Spleen (tissue), 11 donors: ENCODE data around the gene CASQ2. TPM values are rescaled to one million over a fixed set of nuclear protein-coding genes. Genes with fewer than 3 reads are reported as not detected.
"Not testable (repeated sequence)": the region's sequence is repeated elsewhere in the genome, so short reads cannot be mapped to it uniquely, and the experiment has no call there.

ENCODE experiments used
- DNase-seq: peaks from one replicate; pipeline ENCODE4 v3.0.0-alpha.2; 2020
- H3K27ac ChIP-seq, 8 donors: fragments of 200-600 bp; sonication (generic) in 7 of 8; 1 replicate in 4 of 8; 2 replicates in 4 of 8; pipeline versions ENCODE4 v1.5.0 to v1.8.0; 2016 to 2021; ENCODE audit warnings: inconsistent platforms in 4 of 8, mild to moderate bottlenecking in 4 of 8, moderate library complexity in 1 of 8
- H3K27me3 ChIP-seq, 7 donors: fragments of 200-600 bp; sonication (generic) in 6 of 7; replicated peaks in 1 of 7; 1 replicate in 4 of 7; 2 replicates in 3 of 7; pipeline versions ENCODE4 v1.5.0 to v1.8.0; 2016 to 2021; ENCODE audit warnings: inconsistent platforms in 3 of 7, mild to moderate bottlenecking in 1 of 7
- H3K36me3 ChIP-seq, 6 donors: fragments of 200-600 bp; sonication (generic) in 5 of 6; 1 replicate in 4 of 6; 2 replicates in 2 of 6; pipeline versions ENCODE4 v1.5.0 to v1.8.0; 2016 to 2021; ENCODE audit warnings: inconsistent platforms in 2 of 6
- H3K4me1 ChIP-seq, 6 donors: fragments of 200-600 bp; sonication (generic) in 5 of 6; 1 replicate in 3 of 6; 2 replicates in 3 of 6; pipeline versions ENCODE4 v1.5.0 to v1.8.0; 2016 to 2021; ENCODE audit warnings: inconsistent platforms in 3 of 6
- H3K4me3 ChIP-seq, 8 donors: fragments of 200-600 bp; sonication (generic) in 7 of 8; 1 replicate in 4 of 8; 2 replicates in 4 of 8; pipeline versions ENCODE4 v1.5.0 to v1.8.0; 2016 to 2021; ENCODE audit warnings: inconsistent platforms in 4 of 8, mild to moderate bottlenecking in 4 of 8, moderate library complexity in 2 of 8
- H3K9me3 ChIP-seq, 8 donors: fragments of 200-600 bp; sonication (generic) in 7 of 8; 1 replicate in 4 of 8; 2 replicates in 4 of 8; pipeline versions ENCODE4 v1.5.0 to v1.8.0; 2016 to 2021; ENCODE audit warnings: inconsistent platforms in 4 of 8
- POLR2A ChIP-seq, 3 donors: fragments of 450-650 bp; IDR thresholded peaks; one replicate each; pipeline ENCODE4 v1.5.1; 2017; ENCODE audit warnings: antibody characterized with exemption in 3 of 3, mild to moderate bottlenecking in 1 of 3
- POLR2AphosphoS5 ChIP-seq, 3 donors: sonication (generic); formaldehyde crosslinking; IDR thresholded peaks; one replicate each; pipeline ENCODE4 v1.5.1; 2017; ENCODE audit warnings: antibody characterized with exemption in 3 of 3
- WGBS, 5 donors: extraction: QIAGEN DNeasy Blood & Tissue Kit in 3 of 5; methylation state at CpG; one replicate each; pipeline versions ENCODE4 v1.1.5 to v1.1.7; 2013 to 2018; 5-methylcytosine and 5-hydroxymethylcytosine counted together
- intact Hi-C: fragments of 100-400 bp; cut with DNase I; formaldehyde crosslinking; loops from one replicate; pipeline ENCODE4 v1.15.0; 2023; ENCODE audit warnings: low total_unique reads
- polyA plus RNA-seq, 3 donors: library from polyadenylated mRNA; stranded (reverse); fragments of 200-250 nt; gene quantifications; one replicate each; pipeline ENCODE4 v1.2.1, GENCODE V29; 2013
- total RNA-seq, 7 donors: library from RNA; depleted of rRNA in 3 of 7; stranded (reverse); fragments of >200 nt in 3 of 7; fragmentation: NEBNext Ultra II Directional in 4 of 7; extraction: Animal tissue kit (Norgen Biotek cat#: 25700) in 4 of 7; gene quantifications; one replicate each; pipeline versions ENCODE4 v1.1.0 to v1.2.1, GENCODE V29; 2016 to 2021
- TF ChIP-seq, protein P1 (sequence below), 11 experiments: fragments of 200-600 bp in 7 of 11; fragments of 450-650 bp in 4 of 11; sonication (generic) in 4 of 11; IDR thresholded peaks in 8 of 11; conservative IDR thresholded peaks in 3 of 11; 1 replicate in 7 of 11; 2 replicates in 4 of 11; pipeline versions ENCODE4 v1.4.0 to v1.8.0; 2016 to 2021; ENCODE audit warnings: antibody characterized with exemption in 11 of 11, inconsistent platforms in 4 of 11, mild to moderate bottlenecking in 1 of 11
- donor health status: healthy with polysubstance abuse.
- donor health status: DM: no; HTN: no; CAD: no; lungs with moderate emphysema.
- donor health status: DM: no; HTN: no; CAD: no.
- donor health status: Bipolar disorder and iron deficiency.
- donor health status: healthy.
- donor health status: DM: no; HTN: no; CAD: no.
- donor health status: DM: yes; HTN: yes; CAD: no.

CASQ2 gene
- total and polyA plus RNA-seq, 10 donors, result 0.24 to 0.93 (median 0.51) TPM

GRCh38 chr1:115782571-115783281, 14.2 kb upstream of the CASQ2 start:
- Histone ChIP-seq H3K9me3 (peaks cover 0 to 17% (median 4%) of the 10 kb centered on the region in 8 donors), H3K36me3 (no peaks in the 10 kb centered on the region), H3K27me3 (peaks cover 0 to 25% (median 3%) of the 10 kb centered on the region in 7 donors), H3K4me3 (no peak overlapping the region), H3K4me1 (no peaks in the 10 kb centered on the region), H3K27ac (no peak overlapping the region)
- intact Hi-C loops, result no loop called here
- TF ChIP-seq POLR2AphosphoS5 (IDR thresholded peaks at IDR 0.05) (no peak), POLR2A (IDR thresholded peaks at IDR 0.05) (no peak)
- TF ChIP-seq, protein P1, sequence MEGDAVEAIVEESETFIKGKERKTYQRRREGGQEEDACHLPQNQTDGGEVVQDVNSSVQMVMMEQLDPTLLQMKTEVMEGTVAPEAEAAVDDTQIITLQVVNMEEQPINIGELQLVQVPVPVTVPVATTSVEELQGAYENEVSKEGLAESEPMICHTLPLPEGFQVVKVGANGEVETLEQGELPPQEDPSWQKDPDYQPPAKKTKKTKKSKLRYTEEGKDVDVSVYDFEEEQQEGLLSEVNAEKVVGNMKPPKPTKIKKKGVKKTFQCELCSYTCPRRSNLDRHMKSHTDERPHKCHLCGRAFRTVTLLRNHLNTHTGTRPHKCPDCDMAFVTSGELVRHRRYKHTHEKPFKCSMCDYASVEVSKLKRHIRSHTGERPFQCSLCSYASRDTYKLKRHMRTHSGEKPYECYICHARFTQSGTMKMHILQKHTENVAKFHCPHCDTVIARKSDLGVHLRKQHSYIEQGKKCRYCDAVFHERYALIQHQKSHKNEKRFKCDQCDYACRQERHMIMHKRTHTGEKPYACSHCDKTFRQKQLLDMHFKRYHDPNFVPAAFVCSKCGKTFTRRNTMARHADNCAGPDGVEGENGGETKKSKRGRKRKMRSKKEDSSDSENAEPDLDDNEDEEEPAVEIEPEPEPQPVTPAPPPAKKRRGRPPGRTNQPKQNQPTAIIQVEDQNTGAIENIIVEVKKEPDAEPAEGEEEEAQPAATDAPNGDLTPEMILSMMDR (IDR thresholded peaks at IDR 0.05 in 8 of 11, conservative IDR thresholded peaks at IDR 0.05 in 3 of 11), result no peak
- WGBS, 5 donors, result 70 to 80% (median 73%) methylated on average over 1 of the region's 1 CpG
- no peak for DNase-seq

DNA sequence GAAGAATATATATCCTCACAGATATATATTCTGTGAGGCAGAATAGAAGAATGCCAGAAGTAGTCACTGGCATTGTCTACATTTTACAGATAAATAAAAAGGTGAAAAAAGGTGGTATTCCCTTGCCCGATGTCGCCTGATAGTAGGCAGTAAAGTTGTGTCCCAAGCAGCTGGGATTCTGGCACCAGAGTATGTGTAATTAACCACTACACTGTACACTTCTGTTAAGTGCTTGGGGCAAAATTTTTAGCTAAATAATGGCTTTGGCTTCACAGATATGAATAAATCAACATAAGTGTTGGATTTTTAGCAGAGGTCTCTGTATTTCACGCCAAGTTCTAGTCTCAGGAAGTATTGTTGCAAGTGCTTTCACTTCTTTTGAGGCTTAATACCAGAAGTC, 13.3 kb upstream of the CASQ2 start:
- WGBS, 5 donors, result 76 to 91% (median 90%) methylated on average over 3 of the region's 3 CpGs
- TF ChIP-seq, protein P1 (IDR thresholded peaks at IDR 0.05 in 8 of 11, conservative IDR thresholded peaks at IDR 0.05 in 3 of 11), result no peak
- TF ChIP-seq POLR2A (IDR thresholded peaks at IDR 0.05), result no peak
- no peak for TF ChIP-seq POLR2AphosphoS5 (IDR thresholded peaks at IDR 0.05)
- Histone ChIP-seq H3K36me3 (no peaks in the 10 kb centered on the region), H3K27ac (no peak overlapping the region), H3K4me1 (no peaks in the 10 kb centered on the region), H3K27me3 (peaks cover 0 to 31% (median 6%) of the 10 kb centered on the region in 7 donors), H3K9me3 (peaks cover 0 to 8% (median 0%) of the 10 kb centered on the region in 8 donors), H3K4me3 (no peak overlapping the region)
- intact Hi-C loops, result no loop called here
- DNase-seq, result no peak

GRCh38 chr1:115781343-115781742, 12.8 kb upstream of the CASQ2 start:
- TF ChIP-seq POLR2A (IDR thresholded peaks at IDR 0.05) (no peak), POLR2AphosphoS5 (IDR thresholded peaks at IDR 0.05) (no peak)
- TF ChIP-seq, protein P1 (IDR thresholded peaks at IDR 0.05 in 8 of 11, conservative IDR thresholded peaks at IDR 0.05 in 3 of 11), result no peak
- Histone ChIP-seq H3K9me3 (peaks cover 0 to 5% (median 0%) of the 10 kb centered on the region in 8 donors), H3K4me1 (no peaks in the 10 kb centered on the region), H3K27ac (no peak overlapping the region), H3K27me3 (peaks cover 0 to 31% (median 6%) of the 10 kb centered on the region in 7 donors), H3K36me3 (no peaks in the 10 kb centered on the region), H3K4me3 (no peak overlapping the region)
- DNase-seq, result no peak
- intact Hi-C loops, result no loop called here
- WGBS, 5 donors, result 63 to 94% (median 89%) methylated on average over 1 of the region's 1 CpG

DNA sequence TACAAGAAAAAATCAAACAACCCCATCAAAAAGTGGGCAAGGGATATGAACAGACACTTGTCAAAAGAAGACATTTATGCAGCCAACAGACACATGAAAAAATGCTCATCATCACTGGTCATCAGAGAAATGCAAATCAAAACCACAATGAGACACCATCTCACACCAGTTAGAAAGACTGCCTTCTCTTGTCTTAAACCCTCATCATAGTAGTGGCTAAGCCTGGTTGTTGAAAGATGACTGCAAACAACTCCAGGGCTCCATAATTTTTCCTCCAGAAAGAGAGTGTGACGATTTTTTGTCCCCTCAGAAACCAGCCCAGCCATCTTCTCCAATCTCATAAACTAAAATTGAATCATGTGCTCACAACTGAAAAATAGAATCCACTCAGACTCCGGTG, 12.1 kb upstream of the CASQ2 start:
- H3K4me3 ChIP-seq, intact Hi-C loops, H3K4me1 ChIP-seq, H3K27ac ChIP-seq, H3K36me3 ChIP-seq, DNase-seq, H3K9me3 ChIP-seq: not testable (repeated sequence)
- WGBS, 5 donors, result 48 to 84% (median 77%) methylated on average over 2 of the region's 2 CpGs
- H3K27me3 ChIP-seq, result peaks cover 0 to 31% (median 6%) of the 10 kb centered on the region in 7 donors

GRCh38 chr1:115779075-115779474, 10.6 kb upstream of the CASQ2 start:
- DNase-seq, H3K27ac ChIP-seq, H3K36me3 ChIP-seq, H3K9me3 ChIP-seq, intact Hi-C loops, H3K4me3 ChIP-seq, H3K4me1 ChIP-seq: not testable (repeated sequence)
- WGBS, 5 donors, result 85 to 100% (median 96%) methylated on average over 1 of the region's 1 CpG
- H3K27me3 ChIP-seq, result peaks cover 0 to 39% (median 6%) of the 10 kb centered on the region in 7 donors
